Cardiac muscle cell (in vitro differentiated cells and primary cell): ENCODE results near the gene TM2D1. TPM values are rescaled to one million over a fixed set of nuclear protein-coding genes. Genes with fewer than 3 reads are reported as not detected.

Source experiments
- DNase-seq, 2 donors: peaks; one replicate each; pipeline versions ENCODE4 v3.0.0 to v3.0.0-alpha.2; 2010 to 2017; ENCODE audit warnings: low read depth in 1 of 2, low spot score in 1 of 2
- H3K27ac ChIP-seq: fragments of 200-600 bp; sonication (generic); 2 replicates; pipeline ENCODE4 v1.5.1; 2016
- H3K27me3 ChIP-seq: fragments of 200-600 bp; sonication (generic); 2 replicates; pipeline ENCODE4 v1.6.0; 2016; ENCODE audit warnings: control low read depth
- H3K36me3 ChIP-seq: fragments of 200-600 bp; sonication (generic); 2 replicates; pipeline ENCODE4 v1.5.1; 2016; ENCODE audit warnings: control low read depth
- H3K4me1 ChIP-seq: fragments of 200-600 bp; sonication (generic); 2 replicates; pipeline ENCODE4 v1.8.1; 2017; ENCODE audit warnings: low read depth, mild to moderate bottlenecking, mixed run types
- H3K4me3 ChIP-seq: fragments of 200-600 bp; sonication (generic); 2 replicates; pipeline ENCODE4 v1.5.1; 2016; ENCODE audit warnings: mild to moderate bottlenecking
- H3K9me3 ChIP-seq: fragments of 200-600 bp; sonication (generic); 2 replicates; pipeline ENCODE4 v1.5.1; 2017; ENCODE audit warnings: low read depth, mild to moderate bottlenecking, control low read depth
- CTCF ChIP-seq: IDR thresholded peaks from 2 replicates; pipeline ENCODE4 v1.5.1; 2012; ENCODE audit warnings: low read depth, mild to moderate bottlenecking, low read length
- polyA plus RNA-seq: library from polyadenylated mRNA; unstranded; fragments of >200 nt; fragmentation: Nextera tagmentation; extraction: Ambion mirVana; gene quantifications from 2 replicates; pipeline ENCODE4 v1.2.1, GENCODE V29; 2016
- total RNA-seq: library from RNA; depleted of rRNA; stranded (reverse); fragments of >200 nt; gene quantifications from 2 replicates; pipeline ENCODE4 v1.2.3, GENCODE V29; 2016

Gene TM2D1
- total and polyA plus RNA-seq, 2 experiments from 2014 or later: 46.4 to 97.8 TPM

- Histone ChIP-seq H3K4me1 (peaks cover 9% of the 10 kb centered on the region), H3K9me3 (no peaks in the 10 kb centered on the region), H3K27ac (peak overlapping the region; percentile 97), H3K27me3 (no peaks in the 10 kb centered on the region), H3K36me3 (no peaks in the 10 kb centered on the region), H3K4me3 (peak overlapping the region; percentile 93)
- DNase-seq: no peak
- TF ChIP-seq CTCF: no peak
Observed at GRCh38 chr1:61743716-61744580, 19.0 kb upstream of the TM2D1 start.

GRCh38 chr1:61743431-61743705 lies 18.4 kb upstream of the TM2D1 start:
- Histone ChIP-seq H3K4me1 (peaks cover 9% of the 10 kb centered on the region), H3K27me3 (no peaks in the 10 kb centered on the region), H3K9me3 (no peaks in the 10 kb centered on the region), H3K4me3 (peak overlapping the region; percentile 93), H3K36me3 (no peaks in the 10 kb centered on the region), H3K27ac (peak overlapping the region; percentile 97)
- no peak for TF ChIP-seq CTCF
- DNase-seq: no peak

GRCh38 chr1:61742620-61743430 lies 17.9 kb upstream of the TM2D1 start:
- H3K4me1 ChIP-seq: peaks cover 9% of the 10 kb centered on the region
- DNase-seq: peak; percentile 64 to 76
- H3K27ac ChIP-seq: peak overlapping the region; percentile 97
- no peaks in the 10 kb centered on the region for H3K27me3 ChIP-seq
- H3K4me3 ChIP-seq: peak overlapping the region; percentile 93
- H3K36me3 ChIP-seq: no peaks in the 10 kb centered on the region
- TF ChIP-seq CTCF: no peak
- H3K9me3 ChIP-seq: no peaks in the 10 kb centered on the region

GRCh38 chr1:61741711-61742619 lies 17.0 kb upstream of the TM2D1 start, which contains the start of gene PATJ:
Gene PATJ, plus strand, starts transcription at chr1:61742480. Its CDS starts 20,413 bp downstream, at chr1:61762893.
- no peak for TF ChIP-seq CTCF
- H3K9me3 ChIP-seq: no peaks in the 10 kb centered on the region
- no peaks in the 10 kb centered on the region for H3K36me3 ChIP-seq
- H3K27me3 ChIP-seq: no peaks in the 10 kb centered on the region
- peak; percentile 37 to 67 for DNase-seq
- peaks cover 9% of the 10 kb centered on the region for H3K4me1 ChIP-seq
- H3K4me3 ChIP-seq: peak within 1 kb of the TSS; percentile 93
- peak within 1 kb of the TSS; percentile 97 for H3K27ac ChIP-seq
